Loucy (cell line): ENCODE data around the gene TPRX1.

Experiments used
- EZH2phosphoT487 ChIP-seq: fragments of 200-600 bp; IDR thresholded peaks from 2 replicates; pipeline ENCODE4 v1.6.1; 2018; ENCODE audit warnings: antibody characterized with exemption, mild to moderate bottlenecking, moderate library complexity, borderline replicate concordance
- TF ChIP-seq, protein P1 (sequence below): fragments of 200-600 bp; sonication (generic); conservative IDR thresholded peaks from 2 replicates; pipeline ENCODE4 v1.5.1; 2014; ENCODE audit warnings: mild to moderate bottlenecking, antibody characterized with exemption, low read length

DNA sequence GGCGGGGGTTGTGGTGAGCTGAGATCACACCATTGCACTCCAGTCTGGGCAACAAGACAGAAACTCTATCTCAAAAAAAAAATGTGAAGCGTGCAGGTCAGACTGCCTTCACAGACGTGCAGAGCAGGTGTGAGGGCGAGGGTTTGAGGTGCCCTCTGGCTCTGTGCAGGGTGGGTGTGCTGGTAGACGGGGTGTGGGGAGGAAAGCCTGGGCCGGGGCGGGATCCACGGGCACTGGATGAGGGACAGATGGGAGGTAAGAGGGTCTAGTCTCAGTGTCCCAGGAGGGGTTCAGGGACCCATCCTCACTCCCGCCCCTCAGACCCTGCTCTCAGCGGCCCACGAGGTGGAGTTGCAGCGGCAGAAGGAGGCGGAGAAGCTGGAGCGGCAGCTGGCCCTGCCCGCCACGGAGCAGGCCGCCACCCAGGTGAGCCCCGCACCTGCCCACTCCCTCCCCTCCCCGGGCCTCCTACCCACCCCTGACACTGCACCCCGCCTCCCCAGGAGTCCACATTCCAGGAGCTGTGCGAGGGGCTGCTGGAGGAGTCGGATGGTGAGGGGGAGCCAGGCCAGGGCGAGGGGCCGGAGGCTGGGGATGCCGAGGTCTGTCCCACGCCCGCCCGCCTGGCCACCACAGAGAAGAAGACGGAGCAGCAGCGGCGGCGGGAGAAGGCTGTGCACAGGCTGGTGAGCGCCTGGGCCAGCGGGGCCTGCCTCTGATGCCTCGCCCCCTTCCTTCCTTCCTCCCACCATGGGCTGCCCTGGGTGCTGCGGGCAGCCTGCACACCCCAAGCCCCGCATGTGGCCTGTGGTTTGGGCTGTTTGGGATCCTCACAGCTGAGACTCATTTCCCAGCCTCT lies 49.9 kb downstream of the TPRX1 start:
- TF ChIP-seq EZH2phosphoT487, result no peak
- TF ChIP-seq, protein P1, sequence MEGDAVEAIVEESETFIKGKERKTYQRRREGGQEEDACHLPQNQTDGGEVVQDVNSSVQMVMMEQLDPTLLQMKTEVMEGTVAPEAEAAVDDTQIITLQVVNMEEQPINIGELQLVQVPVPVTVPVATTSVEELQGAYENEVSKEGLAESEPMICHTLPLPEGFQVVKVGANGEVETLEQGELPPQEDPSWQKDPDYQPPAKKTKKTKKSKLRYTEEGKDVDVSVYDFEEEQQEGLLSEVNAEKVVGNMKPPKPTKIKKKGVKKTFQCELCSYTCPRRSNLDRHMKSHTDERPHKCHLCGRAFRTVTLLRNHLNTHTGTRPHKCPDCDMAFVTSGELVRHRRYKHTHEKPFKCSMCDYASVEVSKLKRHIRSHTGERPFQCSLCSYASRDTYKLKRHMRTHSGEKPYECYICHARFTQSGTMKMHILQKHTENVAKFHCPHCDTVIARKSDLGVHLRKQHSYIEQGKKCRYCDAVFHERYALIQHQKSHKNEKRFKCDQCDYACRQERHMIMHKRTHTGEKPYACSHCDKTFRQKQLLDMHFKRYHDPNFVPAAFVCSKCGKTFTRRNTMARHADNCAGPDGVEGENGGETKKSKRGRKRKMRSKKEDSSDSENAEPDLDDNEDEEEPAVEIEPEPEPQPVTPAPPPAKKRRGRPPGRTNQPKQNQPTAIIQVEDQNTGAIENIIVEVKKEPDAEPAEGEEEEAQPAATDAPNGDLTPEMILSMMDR, result no peak
